WTC11 (cell line): ENCODE data around the gene FCGR3A. TPM values are rescaled to one million over a fixed set of nuclear protein-coding genes. Genes with fewer than 3 reads are reported as not detected.
"Not testable (repeated sequence)": the region's sequence is repeated elsewhere in the genome, so short reads cannot be mapped to it uniquely, and the experiment has no call there.

Source experiments
- ATAC-seq: fragments of 200-7000 bp; cut with Tn5 transposase; 2 replicates; pipeline ENCODE4 v1.10.0; 2021; ENCODE audit warnings: mild to moderate bottlenecking, moderate library complexity
- CTCF ChIA-PET: fragments of 300-600 bp; sonication (Branson Sonifier 250); formaldehyde crosslinking; loops from one replicate; lab custom pipeline; 2021; ENCODE audit warnings: antibody characterized with exemption; lab: Charles Lee
- POLR2A ChIA-PET: fragments of 350-600 bp; sonication (Branson Sonifier 250); formaldehyde crosslinking; loops from one replicate; lab custom pipeline; 2021; ENCODE audit warnings: antibody characterized with exemption; lab: Charles Lee
- DNase-seq: peaks from one replicate; pipeline ENCODE4 v3.0.0; 2021; ENCODE audit warnings: low spot score
- H3K27ac Mint-ChIP-seq: 2 replicates; pipeline ENCODE4 v1.8.0; 2021; ENCODE audit warnings: mixed read lengths
- H3K27me3 Mint-ChIP-seq: 2 replicates; pipeline ENCODE4 v1.8.0; 2021; ENCODE audit warnings: low read depth, mild to moderate bottlenecking, moderate library complexity, mixed read lengths
- H3K36me3 Mint-ChIP-seq: 2 replicates; pipeline ENCODE4 v1.8.0; 2021; ENCODE audit warnings: mixed read lengths
- H3K4me1 Mint-ChIP-seq: 2 replicates; pipeline ENCODE4 v1.8.0; 2022; ENCODE audit warnings: mixed read lengths
- H3K4me3 Mint-ChIP-seq: 2 replicates; pipeline ENCODE4 v1.8.0; 2021; ENCODE audit warnings: mild to moderate bottlenecking, moderate library complexity, mixed read lengths
- H3K9me3 Mint-ChIP-seq: 2 replicates; pipeline ENCODE4 v1.8.0; 2021; ENCODE audit warnings: mixed read lengths
- CREM ChIP-seq: sonication (generic); formaldehyde crosslinking; IDR thresholded peaks from 2 replicates; pipeline ENCODE4 v1.8.1; 2022; ENCODE audit warnings: mild to moderate bottlenecking, missing genetic modification reagents, moderate library complexity
- ETV6 ChIP-seq: sonication (generic); formaldehyde crosslinking; IDR thresholded peaks from 2 replicates; pipeline ENCODE4 v1.8.1; 2022; ENCODE audit warnings: mild to moderate bottlenecking, missing genetic modification reagents
- FOXP1 ChIP-seq: sonication (generic); formaldehyde crosslinking; IDR thresholded peaks from 2 replicates; pipeline ENCODE4 v1.8.0; 2022; ENCODE audit warnings: missing genetic modification reagents, mild to moderate bottlenecking, moderate library complexity, borderline replicate concordance
- FOXP4 ChIP-seq: sonication (generic); formaldehyde crosslinking; IDR thresholded peaks from 2 replicates; pipeline ENCODE4 v1.8.0; 2022; ENCODE audit warnings: mild to moderate bottlenecking, missing genetic modification reagents
- GABPB1 ChIP-seq: sonication (generic); formaldehyde crosslinking; IDR thresholded peaks from 2 replicates; pipeline ENCODE4 v1.8.1; 2023; ENCODE audit warnings: mild to moderate bottlenecking, missing genetic modification reagents
- HMGXB4 ChIP-seq: sonication (generic); formaldehyde crosslinking; IDR thresholded peaks from 2 replicates; pipeline ENCODE4 v1.8.1; 2023; ENCODE audit warnings: mild to moderate bottlenecking, moderate library complexity, missing genetic modification reagents
- MAX ChIP-seq: sonication (generic); formaldehyde crosslinking; IDR thresholded peaks from 2 replicates; pipeline ENCODE4 v1.8.0; 2022; ENCODE audit warnings: mild to moderate bottlenecking, missing genetic modification reagents
- SP1 ChIP-seq: sonication (generic); formaldehyde crosslinking; conservative IDR thresholded peaks from 2 replicates; pipeline ENCODE4 v1.8.1; 2022; ENCODE audit warnings: missing genetic modification reagents
- TEAD1 ChIP-seq: sonication (generic); formaldehyde crosslinking; IDR thresholded peaks from 2 replicates; pipeline ENCODE4 v1.8.0; 2022; ENCODE audit warnings: mild to moderate bottlenecking, missing genetic modification reagents
- ZNF232 ChIP-seq: sonication (generic); formaldehyde crosslinking; IDR thresholded peaks from 2 replicates; pipeline ENCODE4 v1.8.0; 2022; ENCODE audit warnings: mild to moderate bottlenecking, missing genetic modification reagents
- ZNF396 ChIP-seq: fragments of 250-450 bp; sonication (Bioruptor Pico); IDR thresholded peaks from 2 replicates; pipeline ENCODE4 v1.8.0; 2021; ENCODE audit warnings: mild to moderate bottlenecking, moderate library complexity, borderline replicate concordance
- total RNA-seq: library from RNA; stranded (reverse); gene quantifications from 3 replicates; pipeline ENCODE4 v1.2.3, GENCODE V29; 2021

Gene FCGR3A
- total RNA-seq, 1 experiment from 2014 or later, result 0.11 TPM

GRCh38 chr1:161540570-161540960 lies 9.1 kb downstream of the FCGR3A start:
- DNase-seq, H3K27ac Mint-ChIP-seq: not testable (repeated sequence)
- H3K36me3 Mint-ChIP-seq, result peaks cover 20% of the 10 kb centered on the region
- H3K4me3 Mint-ChIP-seq, result peak overlapping the region; percentile 92
- H3K27me3 Mint-ChIP-seq, result peaks cover 20% of the 10 kb centered on the region
- CTCF ChIA-PET, result interaction anchor here (1.2 kb wide), 1 partner anchor 68 kb away, joined by 3 read pairs; no protein-coding TSS in a partner anchor
- H3K4me1 Mint-ChIP-seq, result peaks cover 13% of the 10 kb centered on the region
- peak; percentile 11; the same call in 1 of the 2 replicates for ATAC-seq
- POLR2A ChIA-PET, result interaction anchor here (1.0 kb wide), 1 partner anchor 71 kb away, joined by 3 read pairs; no protein-coding TSS in a partner anchor
- H3K9me3 Mint-ChIP-seq, result peaks cover 23% of the 10 kb centered on the region

- TF ChIP-seq GABPB1 (CRISPR knock-in tag) (peak; percentile 41; the same call in 1 of the 2 replicates), FOXP1 (CRISPR knock-in tag) (0 out of 2 replicates have a peak, but pooled peaks have one; percentile 30), HMGXB4 (CRISPR knock-in tag) (peak; percentile 98), ZNF396 (CRISPR knock-in tag) (peak; percentile 34; the same call in 1 of the 2 replicates), ZNF232 (CRISPR knock-in tag) (peak; percentile 69; the same call in 1 of the 2 replicates), FOXP4 (CRISPR knock-in tag) (0 out of 2 replicates have a peak, but pooled peaks have one; percentile 25), SP1 (CRISPR knock-in tag) (peak; percentile 60; the same call in 1 of the 2 replicates), CREM (CRISPR knock-in tag) (peak; percentile 51; the same call in 1 of the 2 replicates), MAX (CRISPR knock-in tag) (peak; percentile 56; the same call in 1 of the 2 replicates), TEAD1 (CRISPR knock-in tag) (0 out of 2 replicates have a peak, but pooled peaks have one; percentile 54), ETV6 (peak; percentile 66; the same call in 1 of the 2 replicates)
- H3K4me3 Mint-ChIP-seq, result peak overlapping the region; percentile 92
- peak overlapping the region; percentile 63 for H3K27ac Mint-ChIP-seq
- H3K27me3 Mint-ChIP-seq, result peaks cover 20% of the 10 kb centered on the region
- CTCF ChIA-PET, result interaction anchor here (1.2 kb wide), 1 partner anchor 67 kb away, joined by 3 read pairs; no protein-coding TSS in a partner anchor
- peaks cover 23% of the 10 kb centered on the region for H3K9me3 Mint-ChIP-seq
- peaks cover 13% of the 10 kb centered on the region for H3K4me1 Mint-ChIP-seq
- POLR2A ChIA-PET, result interaction anchor here (1.0 kb wide), 1 partner anchor 72 kb away, joined by 3 read pairs; no protein-coding TSS in a partner anchor
- DNase-seq, result peak; percentile 90
- ATAC-seq, result peak; percentile 90
- peaks cover 20% of the 10 kb centered on the region for H3K36me3 Mint-ChIP-seq
Measured at GRCh38 chr1:161539731-161540569, 9.7 kb downstream of the FCGR3A start.

GRCh38 chr1:161538925-161539479 lies 10.6 kb downstream of the FCGR3A start:
- peak overlapping the region; percentile 92 for H3K4me3 Mint-ChIP-seq
- H3K27ac Mint-ChIP-seq, POLR2A ChIA-PET, CTCF ChIA-PET, DNase-seq, ATAC-seq: not testable (repeated sequence)
- peaks cover 23% of the 10 kb centered on the region for H3K9me3 Mint-ChIP-seq
- H3K36me3 Mint-ChIP-seq, result peaks cover 20% of the 10 kb centered on the region
- peaks cover 13% of the 10 kb centered on the region for H3K4me1 Mint-ChIP-seq
- H3K27me3 Mint-ChIP-seq, result peaks cover 20% of the 10 kb centered on the region

GRCh38 chr1:161537068-161537669 lies 12.4 kb downstream of the FCGR3A start:
- H3K4me3 Mint-ChIP-seq, H3K27ac Mint-ChIP-seq, POLR2A ChIA-PET, CTCF ChIA-PET, ATAC-seq: not testable (repeated sequence)
- DNase-seq, result peak; percentile 28
- H3K9me3 Mint-ChIP-seq, result peaks cover 23% of the 10 kb centered on the region
- peaks cover 20% of the 10 kb centered on the region for H3K36me3 Mint-ChIP-seq
- peaks cover 12% of the 10 kb centered on the region for H3K27me3 Mint-ChIP-seq
- H3K4me1 Mint-ChIP-seq, result peaks cover 21% of the 10 kb centered on the region

GRCh38 chr1:161532644-161533567 lies 16.7 kb downstream of the FCGR3A start:
- ATAC-seq, result peak; percentile 4
- peak overlapping the region; percentile 94 for H3K4me3 Mint-ChIP-seq
- peaks cover 17% of the 10 kb centered on the region for H3K9me3 Mint-ChIP-seq
- POLR2A ChIA-PET, DNase-seq, H3K27ac Mint-ChIP-seq: not testable (repeated sequence)
- peaks cover 15% of the 10 kb centered on the region for H3K36me3 Mint-ChIP-seq
- peaks cover 22% of the 10 kb centered on the region for H3K27me3 Mint-ChIP-seq
- CTCF ChIA-PET, result interaction anchor here (1.1 to 2.0 kb wide), 3 partner anchors 48 to 209 kb away, joined by 6 to 13 read pairs (median 7); no protein-coding TSS in a partner anchor
- H3K4me1 Mint-ChIP-seq, result peaks cover 18% of the 10 kb centered on the region
